Omental fat pad (tissue), 4 donors: ENCODE data around the gene CDAN1. TPM values are rescaled to one million over a fixed set of nuclear protein-coding genes. Genes with fewer than 3 reads are reported as not detected.

Experiments used
- ATAC-seq: fragments of 150-250 bp; one replicate; pipeline ENCODE4 v1.9.1; 2016; ENCODE audit warnings: mild to moderate bottlenecking, moderate library complexity; ENCODE audit not compliant: low FRiP score
- DNase-seq: peaks from one replicate; pipeline ENCODE4 v3.0.0-alpha.2; 2019; ENCODE audit warnings: low spot score
- total RNA-seq, 4 donors: library from RNA; depleted of rRNA; stranded (reverse); fragments of >200 nt; gene quantifications; one replicate each; pipeline ENCODE4 v1.1.0, GENCODE V29; 2016
- TF ChIP-seq, protein P1 (sequence below), 3 donors: fragments of 450-650 bp; IDR thresholded peaks; one replicate each; pipeline ENCODE4 v1.5.1; 2016 to 2017; ENCODE audit warnings: antibody characterized with exemption in 3 of 3, mild to moderate bottlenecking in 3 of 3, moderate library complexity in 2 of 3

The CDAN1 gene
- total RNA-seq, 4 donors from 2014 or later, result 5.4 to 15.1 (median 7.5) TPM

DNA sequence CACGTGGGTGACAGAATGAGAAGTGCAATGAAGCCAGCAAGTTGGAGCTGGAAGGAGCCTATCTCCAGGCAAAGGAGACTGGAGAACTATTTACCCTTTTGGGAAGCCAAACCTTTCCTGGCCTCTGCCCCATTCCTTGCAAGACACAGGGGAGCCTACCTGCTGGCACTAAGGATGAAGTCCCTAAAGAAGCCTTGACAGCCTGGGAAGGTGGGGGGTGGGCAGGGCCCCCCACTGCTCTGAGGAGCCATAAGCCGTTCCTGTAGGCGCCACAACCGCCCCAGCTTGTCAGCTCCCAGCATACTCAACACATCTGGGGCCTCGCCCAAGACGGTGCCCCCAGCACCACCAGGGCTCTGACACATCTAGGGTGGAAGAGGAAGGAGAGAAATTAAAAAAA lies 5.5 kb downstream of the CDAN1 start:
- TF ChIP-seq, protein P1, sequence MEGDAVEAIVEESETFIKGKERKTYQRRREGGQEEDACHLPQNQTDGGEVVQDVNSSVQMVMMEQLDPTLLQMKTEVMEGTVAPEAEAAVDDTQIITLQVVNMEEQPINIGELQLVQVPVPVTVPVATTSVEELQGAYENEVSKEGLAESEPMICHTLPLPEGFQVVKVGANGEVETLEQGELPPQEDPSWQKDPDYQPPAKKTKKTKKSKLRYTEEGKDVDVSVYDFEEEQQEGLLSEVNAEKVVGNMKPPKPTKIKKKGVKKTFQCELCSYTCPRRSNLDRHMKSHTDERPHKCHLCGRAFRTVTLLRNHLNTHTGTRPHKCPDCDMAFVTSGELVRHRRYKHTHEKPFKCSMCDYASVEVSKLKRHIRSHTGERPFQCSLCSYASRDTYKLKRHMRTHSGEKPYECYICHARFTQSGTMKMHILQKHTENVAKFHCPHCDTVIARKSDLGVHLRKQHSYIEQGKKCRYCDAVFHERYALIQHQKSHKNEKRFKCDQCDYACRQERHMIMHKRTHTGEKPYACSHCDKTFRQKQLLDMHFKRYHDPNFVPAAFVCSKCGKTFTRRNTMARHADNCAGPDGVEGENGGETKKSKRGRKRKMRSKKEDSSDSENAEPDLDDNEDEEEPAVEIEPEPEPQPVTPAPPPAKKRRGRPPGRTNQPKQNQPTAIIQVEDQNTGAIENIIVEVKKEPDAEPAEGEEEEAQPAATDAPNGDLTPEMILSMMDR (IDR thresholded peaks at IDR 0.05), result no peak
- DNase-seq (no peak), ATAC-seq (no peak)

DNA sequence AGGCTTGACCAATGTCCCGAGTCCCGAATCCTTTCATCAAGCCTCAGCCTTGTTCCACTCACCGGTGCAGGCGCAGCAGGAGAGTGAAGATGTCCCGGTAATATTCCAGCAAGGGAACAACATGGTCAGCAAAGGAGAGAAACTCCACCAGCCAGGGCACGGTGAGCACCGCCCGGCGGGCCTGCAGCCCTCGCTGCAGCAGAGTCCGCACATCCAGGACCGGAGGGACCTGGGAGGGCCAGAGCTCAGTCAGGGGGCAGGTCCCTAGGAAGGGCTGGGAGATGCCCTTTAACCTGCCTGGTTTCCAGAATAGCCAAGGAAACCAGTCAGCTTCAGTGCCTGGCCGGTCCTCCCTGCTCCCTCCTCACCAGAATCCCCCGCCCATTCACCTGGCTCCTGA lies 6.4 kb downstream of the CDAN1 start:
- no peak for ATAC-seq
- TF ChIP-seq, protein P1 (IDR thresholded peaks at IDR 0.05), result no peak
- DNase-seq, result no peak

DNA sequence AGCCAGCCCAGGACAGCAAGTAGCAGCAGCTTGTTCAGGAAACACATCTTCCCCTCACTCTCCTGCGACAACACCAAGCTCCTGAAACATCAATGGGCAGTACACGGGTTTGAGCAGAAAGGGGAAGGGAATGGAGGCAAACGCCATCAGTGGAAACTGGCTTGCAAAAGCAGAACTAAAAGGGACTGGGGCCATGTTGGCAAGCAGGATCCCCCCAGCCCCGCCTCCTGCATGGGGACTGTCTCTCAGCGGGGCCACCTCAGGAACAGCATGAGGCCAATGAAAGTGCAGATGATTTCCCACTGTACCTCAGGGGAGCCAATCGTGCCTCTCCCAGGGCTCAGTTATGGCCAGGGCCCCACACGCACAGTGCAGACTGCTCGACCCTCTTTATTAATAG lies 6.8 kb downstream of the CDAN1 start:
- ATAC-seq (no peak), DNase-seq (no peak)
- TF ChIP-seq, protein P1 (IDR thresholded peaks at IDR 0.05), result no peak

DNA sequence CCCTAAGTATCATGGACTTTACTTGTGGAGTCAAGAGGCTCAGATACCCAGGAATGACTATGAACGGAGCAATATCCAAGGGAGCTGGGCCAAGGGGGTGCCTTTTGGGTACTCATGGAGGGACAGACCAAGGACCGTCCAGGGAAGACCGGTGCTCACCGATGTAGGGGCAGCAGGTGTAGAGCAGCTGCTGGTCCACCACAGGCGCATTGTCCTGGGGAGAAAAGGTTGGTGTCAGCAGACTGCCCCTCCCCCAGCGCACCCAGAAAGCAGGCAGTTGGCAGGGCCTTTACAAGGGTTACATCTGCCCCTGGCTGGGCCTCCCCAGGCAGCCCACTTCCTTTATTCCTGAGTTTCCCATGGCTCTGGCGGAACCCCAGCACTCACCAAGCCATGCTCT lies 7.5 kb downstream of the CDAN1 start:
- TF ChIP-seq, protein P1 (IDR thresholded peaks at IDR 0.05), result no peak
- no peak for DNase-seq
- no peak for ATAC-seq

DNA sequence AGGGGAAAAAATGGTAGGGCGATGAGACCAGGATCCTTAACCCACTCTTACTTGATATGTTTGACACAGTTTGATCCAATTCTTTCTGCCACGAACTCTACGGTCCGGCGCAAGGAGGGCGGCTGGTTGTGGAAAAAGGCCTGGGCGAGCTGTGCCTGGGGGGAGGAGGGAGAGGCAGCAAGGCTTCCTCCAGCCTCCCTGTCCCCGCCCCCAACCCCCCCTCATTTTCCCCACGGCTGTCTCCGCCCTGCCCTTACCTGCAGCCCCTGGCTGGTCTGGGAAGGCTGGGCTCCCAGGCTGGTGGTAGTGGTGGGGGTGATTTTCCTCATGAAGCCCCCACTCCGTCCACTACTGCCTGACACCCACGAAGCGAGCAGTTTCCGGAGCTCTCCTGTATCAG lies 8.0 kb downstream of the CDAN1 start:
- TF ChIP-seq, protein P1 (IDR thresholded peaks at IDR 0.05), result no peak
- DNase-seq (no peak), ATAC-seq (no peak)

DNA sequence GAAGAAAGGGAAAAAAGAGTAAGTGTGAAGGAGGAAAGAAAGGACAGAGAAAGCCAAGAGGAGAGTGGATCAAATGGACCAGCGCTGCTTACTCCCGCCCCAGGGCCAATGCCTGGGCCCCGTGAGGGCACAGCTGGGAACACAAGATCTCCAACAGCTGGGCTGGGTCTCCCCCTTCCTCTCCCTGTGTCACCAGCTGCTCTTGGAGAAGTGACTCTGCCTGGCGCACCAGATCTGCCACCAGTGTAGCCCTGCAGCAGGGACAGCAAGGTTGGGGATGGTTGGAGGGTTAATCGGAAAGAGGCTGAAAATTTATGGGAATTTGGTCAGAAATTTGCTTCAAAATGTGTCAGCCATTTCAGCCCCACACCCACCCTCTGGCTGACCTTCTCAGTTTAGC lies 8.4 kb downstream of the CDAN1 start:
- DNase-seq (no peak), ATAC-seq (no peak)
- TF ChIP-seq, protein P1 (IDR thresholded peaks at IDR 0.05), result no peak

DNA sequence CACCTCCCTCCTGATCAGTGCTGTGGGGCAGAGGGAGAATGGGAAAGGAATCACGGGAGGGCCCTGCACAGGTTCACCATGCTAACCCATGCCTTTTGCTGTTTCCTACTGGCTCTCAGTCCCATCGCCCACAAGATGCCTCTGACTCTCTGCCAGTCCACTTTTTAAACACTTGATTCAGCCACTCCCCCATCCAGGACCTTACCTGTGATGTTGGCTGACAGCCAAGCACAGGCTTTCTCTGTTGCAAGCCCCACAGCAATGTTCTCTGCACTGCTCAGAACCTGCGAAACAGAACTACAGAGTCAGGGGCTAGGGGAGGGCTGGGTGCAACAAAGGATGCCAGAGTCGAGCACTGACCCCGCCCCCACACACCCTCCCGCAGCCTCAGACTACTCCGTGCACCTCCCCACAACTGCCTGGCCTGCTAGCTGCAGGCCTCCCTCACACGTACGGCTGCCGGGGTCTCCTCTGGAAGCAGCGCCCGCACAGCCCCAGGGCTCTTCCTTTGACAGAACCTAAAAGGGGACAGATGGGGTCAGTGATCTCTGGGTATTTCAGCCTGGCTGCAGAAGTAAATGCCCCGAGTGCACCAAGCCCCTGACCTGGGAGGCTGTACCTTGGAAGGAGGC lies 9.1 kb downstream of the CDAN1 start:
- TF ChIP-seq, protein P1 (IDR thresholded peaks at IDR 0.05), result no peak
- ATAC-seq, result no peak
- no peak for DNase-seq
